Head of caudate nucleus (tissue), 42 donors: ENCODE measurements around the gene KIFBP.
A peak's percentile ranks its signal among the peaks of the same experiment; 100 is the strongest.
"Not testable (repeated sequence)": the region's sequence is repeated elsewhere in the genome, so short reads cannot be mapped to it uniquely, and the experiment has no call there.

Experiments used
- DNase-seq, 42 donors: peaks; one replicate each; pipeline versions ENCODE4 v3.0.0 to v3.0.0-alpha.2; 2020 to 2021; ENCODE audit warnings: mixed read lengths in 7 of 42
- intact Hi-C: fragments of 100-400 bp; cut with DNase I; formaldehyde crosslinking; loops from one replicate; pipeline ENCODE4 v1.15.0; 2022

KIFBP gene

GRCh38 chr10:68988530-68989316 lies at the start of gene KIFBP:
TSS of gene KIFBP (plus strand) at chr10:68988803. CDS start at chr10:68988833, 30 bp downstream.
- intact Hi-C loops, result loop anchor here (5.0 kb wide), 1 partner anchor 134 kb away; the partner anchor contains the start of gene VPS26A
- peak; percentile 90 to 99 (median 97) for DNase-seq

DNA sequence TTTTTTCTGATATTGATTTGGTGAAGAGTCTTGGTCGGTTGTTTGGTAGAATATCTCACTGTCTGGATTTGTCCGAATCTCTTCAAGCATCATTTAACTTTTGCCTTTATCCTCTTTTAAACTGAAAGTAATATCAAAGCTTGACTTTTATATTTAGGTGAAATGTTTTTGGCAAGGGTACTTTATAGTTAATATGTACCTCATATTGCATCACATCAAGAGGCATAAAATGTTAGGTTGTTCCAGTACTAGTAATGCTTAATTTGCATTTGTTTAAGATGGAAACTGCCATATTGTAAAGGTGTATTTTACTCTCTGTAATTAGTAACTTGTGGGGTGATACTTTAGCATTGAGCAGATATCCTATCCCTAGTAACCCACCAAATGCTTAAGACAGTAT lies 49.7 kb upstream of the KIFBP start:
- intact Hi-C loops, result no loop called here
- DNase-seq, result no peak

DNA sequence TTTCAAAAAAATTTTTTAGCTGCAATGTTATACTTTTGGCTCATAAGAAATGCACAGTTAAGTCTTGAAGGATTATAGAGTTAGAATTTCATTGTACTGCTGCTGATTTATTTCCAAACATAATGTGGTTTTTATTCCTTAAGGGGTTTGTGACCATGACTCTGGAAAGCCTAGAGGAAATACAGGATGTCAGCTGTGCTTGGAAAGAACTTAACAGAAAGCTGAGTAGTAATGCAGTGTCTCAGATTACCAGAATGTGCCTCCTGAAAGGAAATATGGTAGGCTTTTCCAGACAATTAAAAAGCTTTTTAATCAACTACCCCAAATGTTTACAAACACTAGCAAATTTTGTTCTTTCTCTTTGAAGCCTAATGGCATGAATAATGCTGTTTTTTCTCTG lies 47.7 kb upstream of the KIFBP start:
- intact Hi-C loops, result not testable (repeated sequence)

GRCh38 chr10:68950598-68950997 lies 38.0 kb upstream of the KIFBP start:
- no peak for DNase-seq
- intact Hi-C loops, result no loop called here

More for the DNA sequence above, 47.7 kb upstream of the KIFBP start:
- DNase-seq, result not testable (repeated sequence)

DNA sequence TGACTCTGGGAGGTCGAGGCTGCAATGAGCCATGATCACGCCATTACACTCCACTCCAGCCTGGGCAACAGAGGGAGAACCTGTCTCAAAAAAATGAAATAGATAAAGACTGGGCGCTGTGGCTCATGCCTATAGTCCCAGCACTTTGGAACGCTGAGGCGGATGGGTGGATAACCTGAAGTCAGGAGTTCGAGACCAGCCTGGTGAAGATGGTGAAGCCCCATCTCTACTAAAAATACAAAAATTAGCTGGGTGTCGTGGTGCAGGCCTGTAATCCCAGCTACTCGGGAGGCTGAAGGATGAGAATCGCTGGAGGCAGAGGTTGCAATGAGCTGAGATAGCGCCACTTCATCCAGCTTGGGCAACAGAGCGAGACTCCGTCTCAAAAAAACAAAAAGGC lies 33.7 kb upstream of the KIFBP start:
- intact Hi-C loops, result no loop called here
- no peak for DNase-seq

- intact Hi-C loops, result no loop called here
- DNase-seq, result peak in 3 of 42 donors; percentile 2 to 15 (median 5)
These were observed 33.2 kb upstream of the KIFBP start for GRCh38 chr10:68955355-68955831.

DNA sequence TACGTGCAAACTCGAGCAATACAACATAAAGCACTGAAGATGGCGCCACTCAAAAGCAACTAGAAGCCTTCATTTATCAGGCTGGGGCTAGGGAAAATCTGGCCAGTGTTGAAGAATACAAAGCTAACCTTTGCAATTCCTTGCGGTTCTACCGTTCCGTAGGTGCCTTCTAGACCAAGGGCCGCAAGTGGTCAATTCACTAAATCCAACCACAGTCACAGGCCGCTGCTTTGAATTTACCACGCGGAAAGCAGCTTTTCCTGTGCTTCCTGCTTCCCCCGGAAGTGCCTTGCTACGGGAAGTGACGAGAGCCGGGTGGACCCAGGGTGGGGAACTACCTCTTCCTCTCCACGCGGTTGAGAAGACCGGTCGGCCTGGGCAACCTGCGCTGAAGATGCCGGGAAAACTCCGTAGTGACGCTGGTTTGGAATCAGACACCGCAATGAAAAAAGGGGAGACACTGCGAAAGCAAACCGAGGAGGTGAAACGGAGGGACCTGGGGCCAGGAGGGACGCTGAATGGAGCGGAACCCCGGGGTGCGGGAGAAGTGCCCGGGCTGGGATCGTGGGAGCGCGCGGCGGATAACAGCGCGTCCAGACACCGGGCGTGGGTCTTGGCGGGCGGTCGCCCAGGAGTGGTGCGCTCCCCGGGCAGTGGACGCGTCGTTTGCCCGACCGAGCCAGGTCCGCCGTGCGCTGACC lies 32.6 kb upstream of the KIFBP start, which contains the start of gene DDX21:
TSS of gene DDX21 (plus strand) at position 339 of the 701 bp plus-strand sequence. CDS start at position 395, 56 bp downstream.
- peak; percentile 90 to 98 (median 94) for DNase-seq
- intact Hi-C loops, result no loop called here

DNA sequence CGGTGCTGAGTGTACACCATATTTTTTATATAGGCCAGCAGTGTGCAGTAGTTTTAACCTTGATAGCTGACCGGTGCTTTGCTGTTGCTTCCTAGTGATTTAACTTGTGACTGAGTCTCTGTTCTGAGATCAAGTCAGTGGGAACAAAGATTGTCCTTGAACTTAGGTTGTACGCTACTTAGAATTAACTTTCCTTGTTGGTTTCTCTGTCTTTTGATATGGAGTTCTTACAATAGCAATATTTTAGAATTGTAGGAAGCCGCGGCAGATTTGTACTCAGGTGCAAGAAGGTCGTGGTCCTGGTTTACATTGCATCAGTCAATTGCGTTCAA lies 31.4 kb upstream of the KIFBP start:
- DNase-seq, result no peak
- intact Hi-C loops, result no loop called here

GRCh38 chr10:68957654-68958053 lies 30.9 kb upstream of the KIFBP start:
- intact Hi-C loops, result no loop called here
- no peak for DNase-seq

DNA sequence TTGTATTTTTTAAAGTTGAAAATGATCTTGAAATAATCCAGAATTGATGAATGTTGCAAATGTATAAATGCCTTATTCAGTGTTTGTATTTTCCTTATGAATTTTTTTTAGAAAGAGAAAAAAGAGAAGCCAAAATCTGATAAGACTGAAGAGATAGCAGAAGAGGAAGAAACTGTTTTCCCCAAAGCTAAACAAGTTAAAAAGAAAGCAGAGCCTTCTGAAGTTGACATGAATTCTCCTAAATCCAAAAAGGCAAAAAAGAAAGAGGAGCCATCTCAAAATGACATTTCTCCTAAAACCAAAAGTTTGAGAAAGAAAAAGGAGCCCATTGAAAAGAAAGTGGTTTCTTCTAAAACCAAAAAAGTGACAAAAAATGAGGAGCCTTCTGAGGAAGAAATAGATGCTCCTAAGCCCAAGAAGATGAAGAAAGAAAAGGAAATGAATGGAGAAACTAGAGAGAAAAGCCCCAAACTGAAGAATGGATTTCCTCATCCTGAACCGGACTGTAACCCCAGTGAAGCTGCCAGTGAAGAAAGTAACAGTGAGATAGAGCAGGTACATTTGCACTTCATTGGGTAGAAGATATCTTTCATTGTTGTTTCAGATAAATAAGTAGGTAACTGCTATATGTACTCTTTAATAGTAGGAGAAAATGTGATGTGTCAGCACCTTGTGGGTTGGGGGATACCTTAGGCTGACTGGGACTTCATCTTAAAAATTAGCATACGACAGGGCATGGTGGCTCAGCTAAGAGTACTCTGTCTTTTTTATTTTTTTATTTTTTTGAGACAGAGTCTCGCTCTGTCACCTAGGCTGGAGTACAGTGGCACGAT lies 28.7 kb upstream of the KIFBP start:
- intact Hi-C loops, result no loop called here
- DNase-seq, result no peak

DNA sequence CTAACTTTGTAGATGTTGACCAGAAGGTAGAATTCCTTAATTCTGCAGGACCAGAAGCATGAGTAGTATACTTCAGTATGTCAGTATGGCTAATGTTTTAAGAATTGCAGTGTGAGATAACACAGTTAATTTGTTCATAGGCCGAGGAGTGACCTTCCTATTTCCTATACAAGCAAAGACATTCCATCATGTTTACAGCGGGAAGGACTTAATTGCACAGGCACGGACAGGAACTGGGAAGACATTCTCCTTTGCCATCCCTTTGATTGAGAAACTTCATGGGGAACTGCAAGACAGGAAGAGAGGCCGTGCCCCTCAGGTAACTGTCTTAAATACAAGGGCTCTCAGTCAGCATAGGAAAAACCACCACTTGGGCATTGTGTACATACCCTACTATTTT lies 25.5 kb upstream of the KIFBP start:
- no peak for DNase-seq
- intact Hi-C loops, result no loop called here

DNA sequence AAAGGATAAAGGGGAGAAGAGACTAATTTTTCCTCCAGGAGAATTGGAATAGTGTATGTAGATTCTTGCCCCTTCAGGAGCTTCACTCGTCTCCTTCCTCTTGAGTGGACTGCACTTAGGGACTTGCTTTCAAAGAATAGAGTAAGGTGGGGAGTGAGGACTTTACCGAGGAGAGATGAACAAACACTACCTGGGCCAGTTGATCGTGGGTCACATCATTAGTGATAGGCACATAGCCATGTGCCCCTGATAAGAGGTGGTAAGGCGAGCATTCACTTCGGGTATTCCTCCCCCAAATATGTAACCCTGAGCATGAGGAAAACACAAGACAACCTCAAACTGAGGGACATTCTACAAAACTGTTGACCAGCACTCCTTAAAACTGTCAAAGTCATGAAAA lies 14.6 kb upstream of the KIFBP start:
- intact Hi-C loops, result no loop called here
- no peak for DNase-seq

- DNase-seq, intact Hi-C loops: not testable (repeated sequence)
These were observed 12.6 kb upstream of the KIFBP start for GRCh38 chr10:68975936-68976473.

DNA sequence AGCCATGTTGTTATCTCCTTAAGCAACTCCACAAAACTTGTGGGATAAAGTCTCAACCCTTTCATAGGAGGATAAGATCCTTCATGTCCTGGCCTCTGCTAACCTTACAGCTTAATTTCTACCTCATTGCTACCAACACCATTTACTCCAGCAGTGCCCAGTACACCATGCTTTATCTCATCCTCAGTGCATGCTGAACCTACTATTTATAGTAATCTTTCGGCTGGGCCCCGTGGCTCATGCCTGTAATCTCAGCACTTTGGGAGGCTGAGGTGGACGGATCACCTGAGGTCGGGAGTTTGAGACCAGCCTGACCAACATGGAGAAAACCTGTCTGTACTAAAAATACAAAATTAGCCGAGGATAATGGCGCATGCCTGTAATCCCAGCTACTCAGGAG lies 8.9 kb upstream of the KIFBP start:
- intact Hi-C loops, DNase-seq: not testable (repeated sequence)

DNA sequence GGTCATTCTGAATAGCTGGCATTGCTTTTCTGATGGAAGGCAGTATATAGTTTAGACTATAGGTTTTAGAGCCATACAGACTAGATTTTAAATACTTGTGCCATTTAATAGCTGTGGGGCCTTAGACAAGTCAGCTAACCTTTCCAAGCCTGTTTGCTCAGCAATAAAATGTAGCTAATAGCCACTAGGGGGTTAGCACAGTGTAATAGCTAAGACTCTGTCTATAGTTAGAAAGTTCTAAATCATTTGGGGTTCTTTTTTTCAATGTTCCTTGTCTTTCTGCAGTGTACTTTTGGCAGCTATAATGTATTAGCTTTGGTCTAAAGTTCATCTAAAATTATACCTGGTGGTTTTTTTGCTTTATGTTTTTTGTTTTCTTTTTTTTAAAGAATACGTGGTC lies 7.5 kb upstream of the KIFBP start:
- no peak for DNase-seq
- intact Hi-C loops, result no loop called here

- intact Hi-C loops, result no loop called here
- no peak for DNase-seq
These were observed 6.2 kb upstream of the KIFBP start for GRCh38 chr10:68982389-68982788.

GRCh38 chr10:68987611-68988010 lies 992 bp upstream of the KIFBP start:
- intact Hi-C loops, result loop anchor here (5.0 kb wide), 1 partner anchor 135 kb away; the partner anchor contains the start of gene VPS26A
- no peak for DNase-seq

- peak in 4 of 42 donors; percentile 4 to 36 (median 9) for DNase-seq
- intact Hi-C loops, result loop anchor here (5.0 kb wide), 1 partner anchor 133 kb away; the partner anchor contains the start of gene VPS26A
These were observed 851 bp downstream of the KIFBP start for GRCh38 chr10:68989317-68989990.
